Mammary epithelial cell (primary cell): ENCODE measurements around the gene NUDT14.

ENCODE experiments used
- EZH2 ChIP-seq: IDR thresholded peaks from 2 replicates; pipeline ENCODE4 v1.6.1; 2012; ENCODE audit warnings: low read length, inconsistent platforms, borderline replicate concordance
- TF ChIP-seq, protein P1 (sequence below), 2 donors: IDR thresholded peaks in 1 of 2; conservative IDR thresholded peaks in 1 of 2; 2 replicates each; pipeline ENCODE4 v1.5.1; 2011 to 2012; ENCODE audit warnings: inconsistent platforms in 2 of 2, low read length in 2 of 2, mild to moderate bottlenecking in 2 of 2, control low read depth in 1 of 2, low read depth in 1 of 2; ENCODE audit not compliant: insufficient read depth in 1 of 2; ENCODE audit errors: extremely low read depth in 1 of 2

DNA sequence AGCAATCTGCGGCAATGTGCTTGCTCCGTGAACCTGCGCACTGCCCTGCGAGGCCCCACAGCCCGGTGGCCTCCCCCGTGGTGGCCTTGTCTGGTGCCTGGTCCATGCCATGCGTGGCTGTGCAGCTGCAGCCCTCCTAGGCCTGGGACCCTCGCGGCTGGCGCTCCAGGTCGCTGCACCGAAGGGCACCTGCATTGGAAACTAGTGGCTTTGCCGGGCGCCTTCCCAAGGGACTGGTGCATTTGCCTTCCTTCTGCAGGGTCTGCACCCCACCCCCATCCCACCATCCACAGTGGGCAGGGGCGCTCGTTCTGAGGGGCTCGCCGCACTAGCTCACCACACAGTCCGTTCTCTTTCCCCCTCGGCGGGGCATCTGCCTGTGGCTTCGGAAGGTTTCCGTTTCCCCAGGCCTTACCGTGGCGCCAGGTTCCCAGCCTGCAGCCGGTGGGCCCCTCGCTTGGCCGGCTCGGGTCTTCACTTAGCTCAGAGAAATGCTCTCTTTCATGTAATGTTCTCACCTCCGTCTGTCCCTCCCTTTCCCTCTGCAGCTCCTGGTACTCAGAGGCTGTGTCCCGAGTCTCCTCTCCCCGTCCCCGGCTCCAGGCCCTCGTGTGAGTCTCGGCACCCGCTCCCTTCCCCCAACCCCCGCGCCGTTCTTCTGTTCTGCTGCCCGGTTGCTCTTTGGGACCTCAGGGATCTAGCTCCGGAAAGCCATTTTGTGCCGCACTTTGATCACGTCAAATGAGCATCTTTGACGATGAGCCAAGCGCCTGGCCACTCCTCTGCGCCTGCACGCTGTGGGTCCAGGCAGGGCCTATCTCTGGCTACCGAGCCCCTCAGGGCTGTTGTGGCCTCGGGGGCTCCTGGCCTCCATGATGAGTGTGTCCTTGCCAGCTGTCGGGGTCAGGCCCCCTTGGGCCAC, 44.5 kb downstream of the NUDT14 start:
- TF ChIP-seq, protein P1, sequence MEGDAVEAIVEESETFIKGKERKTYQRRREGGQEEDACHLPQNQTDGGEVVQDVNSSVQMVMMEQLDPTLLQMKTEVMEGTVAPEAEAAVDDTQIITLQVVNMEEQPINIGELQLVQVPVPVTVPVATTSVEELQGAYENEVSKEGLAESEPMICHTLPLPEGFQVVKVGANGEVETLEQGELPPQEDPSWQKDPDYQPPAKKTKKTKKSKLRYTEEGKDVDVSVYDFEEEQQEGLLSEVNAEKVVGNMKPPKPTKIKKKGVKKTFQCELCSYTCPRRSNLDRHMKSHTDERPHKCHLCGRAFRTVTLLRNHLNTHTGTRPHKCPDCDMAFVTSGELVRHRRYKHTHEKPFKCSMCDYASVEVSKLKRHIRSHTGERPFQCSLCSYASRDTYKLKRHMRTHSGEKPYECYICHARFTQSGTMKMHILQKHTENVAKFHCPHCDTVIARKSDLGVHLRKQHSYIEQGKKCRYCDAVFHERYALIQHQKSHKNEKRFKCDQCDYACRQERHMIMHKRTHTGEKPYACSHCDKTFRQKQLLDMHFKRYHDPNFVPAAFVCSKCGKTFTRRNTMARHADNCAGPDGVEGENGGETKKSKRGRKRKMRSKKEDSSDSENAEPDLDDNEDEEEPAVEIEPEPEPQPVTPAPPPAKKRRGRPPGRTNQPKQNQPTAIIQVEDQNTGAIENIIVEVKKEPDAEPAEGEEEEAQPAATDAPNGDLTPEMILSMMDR (conservative IDR thresholded peaks at IDR 0.05 in 1 of 2, IDR thresholded peaks at IDR 0.05 in 1 of 2; ENCODE audit: extremely low read depth in 1 of 2, insufficient read depth in 1 of 2, low read depth in 1 of 2, low read length in 2 of 2) = no peak
- no peak for TF ChIP-seq EZH2
